Activated CD8-positive, alpha-beta memory T cell treated with anti-CD3 and anti-CD28 coated beads for 1 hour (primary cell): ENCODE data around the gene B3GNT4.
"Not testable (repeated sequence)": the region's sequence is repeated elsewhere in the genome, so short reads cannot be mapped to it uniquely, and the experiment has no call there.

ENCODE experiments used
- DNase-seq, 2 donors: peaks; one replicate each; pipeline ENCODE4 v3.0.0-alpha.2; 2020; ENCODE audit warnings: low read depth in 1 of 2; ENCODE audit errors: extremely low read depth in 1 of 2

Gene B3GNT4

GRCh38 chr12:122208073-122208820, 4.7 kb downstream of the B3GNT4 start:
- DNase-seq, result no peak

GRCh38 chr12:122215771-122216170, 12.3 kb downstream of the B3GNT4 start:
- no peak for DNase-seq

- no peak for DNase-seq
Observed at GRCh38 chr12:122216445-122216844, 12.9 kb downstream of the B3GNT4 start.

GRCh38 chr12:122225683-122226365, 22.3 kb downstream of the B3GNT4 start, which contains the start of gene DIABLO:
TSS of gene DIABLO (minus strand) at chr12:122226052. CDS start at chr12:122226014, 38 bp downstream.
- peak; percentile 99 for DNase-seq

- no peak for DNase-seq
Observed at GRCh38 chr12:122226366-122227125, 23.0 kb downstream of the B3GNT4 start.

- DNase-seq, result peak in 1 of 2 donors; percentile 20
Observed at GRCh38 chr12:122227341-122227740, 23.8 kb downstream of the B3GNT4 start.

- no peak for DNase-seq
Observed at GRCh38 chr12:122228092-122228491, 24.6 kb downstream of the B3GNT4 start.

GRCh38 chr12:122230798-122231197, 27.3 kb downstream of the B3GNT4 start:
- DNase-seq, result no peak

GRCh38 chr12:122232691-122233090, 29.2 kb downstream of the B3GNT4 start:
- no peak for DNase-seq

- DNase-seq, result no peak
Observed at GRCh38 chr12:122235741-122236140, 32.2 kb downstream of the B3GNT4 start.

GRCh38 chr12:122238861-122239260, 35.4 kb downstream of the B3GNT4 start:
- DNase-seq, result no peak

GRCh38 chr12:122243965-122244364, 40.5 kb downstream of the B3GNT4 start:
- no peak for DNase-seq

GRCh38 chr12:122244565-122245371, 41.3 kb downstream of the B3GNT4 start:
- no peak for DNase-seq

GRCh38 chr12:122245553-122245952, 42.0 kb downstream of the B3GNT4 start:
- DNase-seq, result no peak

GRCh38 chr12:122250047-122250446, 46.5 kb downstream of the B3GNT4 start:
- no peak for DNase-seq

- no peak for DNase-seq
Observed at GRCh38 chr12:122250536-122250935, 47.0 kb downstream of the B3GNT4 start.

GRCh38 chr12:122258462-122258861, 55.0 kb downstream of the B3GNT4 start:
- not testable (repeated sequence) for DNase-seq
